ENCODE measurements around the gene PSG6. TPM values are rescaled to one million over a fixed set of nuclear protein-coding genes. Genes with fewer than 3 reads are reported as not detected.
"Not testable (repeated sequence)": the region's sequence is repeated elsewhere in the genome, so short reads cannot be mapped to it uniquely, and the experiment has no call there.

The PSG6 gene
- total and polyA plus RNA-seq, 12 donors, result not detected

- DNase-seq; H3K9me3 ChIP-seq (replicated peaks in 1 of 3); H3K4me3 ChIP-seq; intact Hi-C loops (cut with DNase I); H3K4me1 ChIP-seq (replicated peaks in 1 of 2); H3K27me3 ChIP-seq; H3K36me3 ChIP-seq (replicated peaks in 1 of 2); H3K27ac ChIP-seq: not testable (repeated sequence)
- 65 to 70% (median 66%) methylated on average over 7 to 8 of the region's 8 CpGs for WGBS, 4 donors
- TF ChIP-seq CTCF (IDR thresholded peaks at IDR 0.05), result peak in 2 of 6 experiments; percentile 18 to 20
Observed at GRCh38 chr19:42881279-42881678, 36.4 kb downstream of the PSG6 start.

GRCh38 chr19:42880621-42881020 is 37.1 kb downstream of the PSG6 start:
- H3K36me3 ChIP-seq (replicated peaks in 1 of 2); H3K4me1 ChIP-seq (replicated peaks in 1 of 2); DNase-seq; intact Hi-C loops (cut with DNase I); H3K27ac ChIP-seq; H3K4me3 ChIP-seq; H3K9me3 ChIP-seq (replicated peaks in 1 of 3); H3K27me3 ChIP-seq: not testable (repeated sequence)
- WGBS, 4 donors, result 86 to 92% (median 88%) methylated on average over 9 of the region's 9 CpGs

- no peaks in the 10 kb centered on the region for H3K27me3 ChIP-seq
- WGBS, 4 donors, result 16 to 77% (median 49%) methylated on average over 2 of the region's 2 CpGs
- H3K4me1 ChIP-seq (replicated peaks in 1 of 2), result no peaks in the 10 kb centered on the region
- no peak within 1 kb of the TSS for H3K27ac ChIP-seq
- no peak for TF ChIP-seq CTCF (IDR thresholded peaks at IDR 0.05)
- TF ChIP-seq POLR2A (IDR thresholded peaks at IDR 0.05), result no peak
- intact Hi-C loops (cut with DNase I), result no loop called here
- no peak within 1 kb of the TSS for H3K4me3 ChIP-seq
- DNase-seq, result no peak
- H3K9me3 ChIP-seq (replicated peaks in 1 of 3), result no peaks in the 10 kb centered on the region
- H3K36me3 ChIP-seq (replicated peaks in 1 of 2), result no peaks in the 10 kb centered on the region
Observed at GRCh38 chr19:42879613-42880012, 38.1 kb downstream of the PSG6 start, which contains the start of gene PSG1. Gene PSG1, minus strand, starts transcription at chr19:42879713. Its CDS starts 132 bp downstream, at chr19:42879581.

- H3K9me3 ChIP-seq (replicated peaks in 1 of 3); H3K4me1 ChIP-seq (replicated peaks in 1 of 2); intact Hi-C loops (cut with DNase I); H3K4me3 ChIP-seq; H3K27me3 ChIP-seq; H3K27ac ChIP-seq; H3K36me3 ChIP-seq (replicated peaks in 1 of 2): not testable (repeated sequence)
- peak in 1 of 7 donors; percentile 10 for DNase-seq
Observed at GRCh38 chr19:42876596-42876995, 41.1 kb downstream of the PSG6 start.

- intact Hi-C loops (cut with DNase I); H3K36me3 ChIP-seq (replicated peaks in 1 of 2); H3K27me3 ChIP-seq; H3K27ac ChIP-seq; H3K4me3 ChIP-seq; H3K4me1 ChIP-seq (replicated peaks in 1 of 2); H3K9me3 ChIP-seq (replicated peaks in 1 of 3): not testable (repeated sequence)
- 29 to 80% (median 50%) methylated on average over 1 of the region's 1 CpG for WGBS, 4 donors
- peak in 1 of 7 donors; percentile 14 for DNase-seq
Observed at GRCh38 chr19:42875881-42876280, 41.8 kb downstream of the PSG6 start.

- H3K27me3 ChIP-seq; H3K9me3 ChIP-seq (replicated peaks in 1 of 3); H3K4me1 ChIP-seq (replicated peaks in 1 of 2); intact Hi-C loops (cut with DNase I); H3K36me3 ChIP-seq (replicated peaks in 1 of 2); H3K4me3 ChIP-seq: not testable (repeated sequence)
- 53 to 70% (median 61%) methylated on average over 4 of the region's 4 CpGs for WGBS, 4 donors
- DNase-seq, result peak in 3 of 7 donors; percentile 7 to 45 (median 24)
- peak overlapping the region in 1 of 5 donors; percentile 60 for H3K27ac ChIP-seq
Observed at GRCh38 chr19:42874901-42875813, 42.5 kb downstream of the PSG6 start.

GRCh38 chr19:42874136-42874535 is 43.6 kb downstream of the PSG6 start:
- H3K27me3 ChIP-seq; H3K4me1 ChIP-seq (replicated peaks in 1 of 2); H3K27ac ChIP-seq; H3K9me3 ChIP-seq (replicated peaks in 1 of 3); H3K36me3 ChIP-seq (replicated peaks in 1 of 2); DNase-seq; intact Hi-C loops (cut with DNase I); H3K4me3 ChIP-seq: not testable (repeated sequence)
- WGBS, 4 donors, result 72 to 94% (median 86%) methylated on average over 3 of the region's 3 CpGs

Data from adrenal gland (tissue), 12 donors.